Hepatocyte (in vitro differentiated cells): ENCODE results near the gene SH2D3C. TPM values are rescaled to one million over a fixed set of nuclear protein-coding genes. Genes with fewer than 3 reads are reported as not detected.

Experiments used
- DNase-seq: peaks from one replicate; pipeline ENCODE4 v3.0.0-alpha.2; 2016; ENCODE audit warnings: low spot score
- H2AFZ ChIP-seq: fragments of 200-600 bp; sonication (generic); 2 replicates; pipeline ENCODE4 v1.6.0; 2016; ENCODE audit warnings: antibody characterized with exemption, mild to moderate bottlenecking
- H3K27ac ChIP-seq: fragments of 200-600 bp; sonication (generic); 2 replicates; pipeline ENCODE4 v1.5.1; 2016; ENCODE audit warnings: mild to moderate bottlenecking
- H3K27me3 ChIP-seq: fragments of 200-600 bp; sonication (generic); 2 replicates; pipeline ENCODE4 v1.6.1; 2016
- H3K36me3 ChIP-seq: fragments of 200-600 bp; sonication (generic); replicated peaks from 2 replicates; pipeline ENCODE4 v1.5.1; 2016; ENCODE audit warnings: low read depth; ENCODE audit not compliant: insufficient read depth
- H3K4me1 ChIP-seq: fragments of 200-600 bp; sonication (generic); 2 replicates; pipeline ENCODE4 v1.5.1; 2016; ENCODE audit warnings: mild to moderate bottlenecking, moderate library complexity; ENCODE audit not compliant: insufficient read depth
- H3K4me2 ChIP-seq: fragments of 200-600 bp; sonication (generic); 2 replicates; pipeline ENCODE4 v1.6.0; 2016
- H3K4me3 ChIP-seq: fragments of 200-600 bp; sonication (generic); 2 replicates; pipeline ENCODE4 v1.5.1; 2016; ENCODE audit warnings: mild to moderate bottlenecking
- H3K79me2 ChIP-seq: fragments of 200-600 bp; sonication (generic); 2 replicates; pipeline ENCODE4 v1.6.0; 2017; ENCODE audit warnings: mild to moderate bottlenecking
- H3K9me2 ChIP-seq: fragments of 200-600 bp; sonication (generic); replicated peaks from 2 replicates; pipeline ENCODE4 v1.6.0; 2017; ENCODE audit warnings: mild to moderate bottlenecking; ENCODE audit not compliant: insufficient read depth
- H3K9me3 ChIP-seq: fragments of 200-600 bp; sonication (generic); 2 replicates; pipeline ENCODE4 v1.5.1; 2016; ENCODE audit warnings: low read depth, mild to moderate bottlenecking
- H4K20me1 ChIP-seq: fragments of 200-600 bp; sonication (generic); 2 replicates; pipeline ENCODE4 v1.6.0; 2016; ENCODE audit warnings: mild to moderate bottlenecking; ENCODE audit not compliant: insufficient read depth, poor library complexity, severe bottlenecking
- EZH2 ChIP-seq: fragments of 200-600 bp; sonication (generic); IDR thresholded peaks from 2 replicates; pipeline ENCODE4 v1.6.1; 2016; ENCODE audit warnings: antibody characterized with exemption, mild to moderate bottlenecking, borderline replicate concordance
- EZH2phosphoT487 ChIP-seq: fragments of 200-600 bp; sonication (generic); IDR thresholded peaks from one replicate; pipeline ENCODE4 v1.6.1; 2018; ENCODE audit warnings: antibody characterized with exemption, mild to moderate bottlenecking, low read depth, moderate library complexity; ENCODE audit not compliant: unreplicated experiment, severe bottlenecking
- WGBS: methylation state at CpG from one replicate; pipeline ENCODE4 v1.1.6; 2016; ENCODE audit warnings: low lambda C conversion rate; ENCODE audit errors: missing lambda C conversion rate; 5-methylcytosine and 5-hydroxymethylcytosine counted together
- polyA plus RNA-seq: library from polyadenylated mRNA; unstranded; fragments of >200 nt; fragmentation: Nextera tagmentation; extraction: Ambion mirVana; gene quantifications from 2 replicates; pipeline ENCODE4 v1.2.1, GENCODE V29; 2016
- total RNA-seq: library from RNA; depleted of rRNA; stranded (reverse); fragments of >200 nt; gene quantifications from 2 replicates; pipeline ENCODE4 v1.2.3, GENCODE V29; 2014
- TF ChIP-seq, protein P1 (sequence below): fragments of 200-600 bp; sonication (generic); IDR thresholded peaks from 2 replicates; pipeline ENCODE4 v1.5.1; 2016; ENCODE audit warnings: antibody characterized with exemption, mild to moderate bottlenecking; ENCODE audit not compliant: poor library complexity

Gene SH2D3C
- total RNA-seq (0.23 and 0.96 TPM in 2 replicates), polyA plus RNA-seq (0.89 and 2.2 TPM in 2 replicates)

DNA sequence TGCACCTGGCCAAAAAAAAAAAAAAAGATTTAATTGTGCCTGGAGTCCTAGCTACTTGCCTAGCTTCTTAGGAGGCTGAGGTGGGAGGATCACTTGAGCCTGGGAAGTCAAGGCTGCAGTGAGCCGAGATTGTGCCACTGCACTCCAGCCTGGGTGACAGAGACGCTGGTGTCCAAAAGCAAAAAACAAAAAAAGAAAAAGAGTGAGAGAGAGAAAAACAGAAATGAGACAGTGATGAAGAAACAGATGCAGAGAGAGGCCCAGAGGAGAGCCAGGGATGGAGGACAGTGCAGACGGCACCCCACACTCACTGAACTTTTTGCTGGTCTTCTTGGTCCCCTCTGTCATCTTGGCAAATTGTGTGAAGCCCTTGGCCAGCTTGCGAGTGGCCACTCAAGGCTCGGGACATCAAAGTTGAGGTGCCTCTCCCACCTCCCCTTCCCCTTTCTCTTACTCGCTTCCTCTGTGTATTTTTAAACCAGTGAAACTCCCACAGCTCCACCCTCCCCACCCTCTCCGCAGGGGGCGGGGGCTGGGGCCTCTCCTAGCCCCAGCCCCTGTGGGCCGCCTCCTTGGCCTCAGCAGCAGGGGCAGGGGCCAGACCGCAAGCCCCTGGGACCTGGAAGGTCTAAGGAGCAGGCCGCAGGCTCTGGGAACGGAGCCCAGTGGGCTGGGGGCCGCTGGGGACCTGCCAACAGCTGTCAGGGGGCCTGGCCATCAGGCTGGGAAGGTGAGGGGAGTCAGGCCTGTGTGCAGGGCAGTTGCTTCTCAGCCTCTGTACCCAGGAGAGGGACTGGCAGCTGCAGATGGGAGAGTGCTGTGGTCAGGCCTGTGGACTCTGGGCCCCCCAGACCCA is at the start of gene SH2D3C:
SH2D3C (minus strand) TSS at position 387 of the 856 bp plus-strand sequence; CDS start at position 348, 39 bp downstream.
- no peaks in the 10 kb centered on the region for H3K27me3 ChIP-seq
- H3K4me1 ChIP-seq: no peaks in the 10 kb centered on the region
- 68% methylated on average over 11 of the region's 13 CpGs for WGBS
- no peaks in the 10 kb centered on the region for H3K79me2 ChIP-seq
- H3K4me2 ChIP-seq: no peak within 1 kb of the TSS
- H3K27ac ChIP-seq: no peak within 1 kb of the TSS
- no peaks in the 10 kb centered on the region for H3K9me3 ChIP-seq
- no peak within 1 kb of the TSS for H3K4me3 ChIP-seq
- H2AFZ ChIP-seq: no peak within 1 kb of the TSS
- H3K9me2 ChIP-seq: no peaks in the 10 kb centered on the region
- no peak for TF ChIP-seq EZH2phosphoT487
- TF ChIP-seq, protein P1, sequence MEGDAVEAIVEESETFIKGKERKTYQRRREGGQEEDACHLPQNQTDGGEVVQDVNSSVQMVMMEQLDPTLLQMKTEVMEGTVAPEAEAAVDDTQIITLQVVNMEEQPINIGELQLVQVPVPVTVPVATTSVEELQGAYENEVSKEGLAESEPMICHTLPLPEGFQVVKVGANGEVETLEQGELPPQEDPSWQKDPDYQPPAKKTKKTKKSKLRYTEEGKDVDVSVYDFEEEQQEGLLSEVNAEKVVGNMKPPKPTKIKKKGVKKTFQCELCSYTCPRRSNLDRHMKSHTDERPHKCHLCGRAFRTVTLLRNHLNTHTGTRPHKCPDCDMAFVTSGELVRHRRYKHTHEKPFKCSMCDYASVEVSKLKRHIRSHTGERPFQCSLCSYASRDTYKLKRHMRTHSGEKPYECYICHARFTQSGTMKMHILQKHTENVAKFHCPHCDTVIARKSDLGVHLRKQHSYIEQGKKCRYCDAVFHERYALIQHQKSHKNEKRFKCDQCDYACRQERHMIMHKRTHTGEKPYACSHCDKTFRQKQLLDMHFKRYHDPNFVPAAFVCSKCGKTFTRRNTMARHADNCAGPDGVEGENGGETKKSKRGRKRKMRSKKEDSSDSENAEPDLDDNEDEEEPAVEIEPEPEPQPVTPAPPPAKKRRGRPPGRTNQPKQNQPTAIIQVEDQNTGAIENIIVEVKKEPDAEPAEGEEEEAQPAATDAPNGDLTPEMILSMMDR: no peak
- no peak for TF ChIP-seq EZH2
- no peaks in the 10 kb centered on the region for H4K20me1 ChIP-seq
- no peak for DNase-seq
- no peaks in the 10 kb centered on the region for H3K36me3 ChIP-seq

- Histone ChIP-seq H3K79me2 (no peaks in the 10 kb centered on the region), H3K4me3 (no peak overlapping the region), H3K9me2 (no peaks in the 10 kb centered on the region), H3K9me3 (no peaks in the 10 kb centered on the region), H2AFZ (no peak overlapping the region), H3K27me3 (no peaks in the 10 kb centered on the region), H3K36me3 (no peaks in the 10 kb centered on the region), H4K20me1 (no peaks in the 10 kb centered on the region), H3K27ac (no peak overlapping the region), H3K4me1 (peaks cover 9% of the 10 kb centered on the region), H3K4me2 (peak overlapping the region; percentile 51)
- no peak for DNase-seq
- no peak for TF ChIP-seq EZH2phosphoT487
- TF ChIP-seq, protein P1: no peak
- TF ChIP-seq EZH2: no peak
- 81% methylated on average over 6 of the region's 7 CpGs for WGBS
Measured at GRCh38 chr9:127826253-127826913, 47.9 kb upstream of the SH2D3C start.

- DNase-seq: peak; percentile 80
Measured at GRCh38 chr9:127825319-127826051, 47.0 kb upstream of the SH2D3C start.

More at GRCh38 chr9:127825319-127826051, 47.0 kb upstream of the SH2D3C start:
- Histone ChIP-seq H3K9me3 (no peaks in the 10 kb centered on the region), H3K79me2 (no peaks in the 10 kb centered on the region), H3K36me3 (no peaks in the 10 kb centered on the region), H4K20me1 (no peaks in the 10 kb centered on the region), H3K4me2 (peak overlapping the region; percentile 51), H3K27me3 (no peaks in the 10 kb centered on the region), H3K9me2 (no peaks in the 10 kb centered on the region), H3K4me1 (peaks cover 9% of the 10 kb centered on the region), H3K4me3 (no peak overlapping the region), H2AFZ (no peak overlapping the region), H3K27ac (no peak overlapping the region)
- TF ChIP-seq, protein P1: peak; percentile 43
- no peak for TF ChIP-seq EZH2
- WGBS: 31% methylated on average over 36 of the region's 42 CpGs
